Breast epithelium (tissue), 4 donors: ENCODE results near the gene MRPL38. TPM values are rescaled to one million over a fixed set of nuclear protein-coding genes. Genes with fewer than 3 reads are reported as not detected.
A peak's percentile ranks its signal among the peaks of the same experiment; 100 is the strongest.

ENCODE experiments used
- DNase-seq, 2 donors: peaks; one replicate each; pipeline ENCODE4 v3.0.0-alpha.2; 2019; ENCODE audit warnings: low spot score in 2 of 2
- H3K27ac ChIP-seq, 2 donors: fragments of 200-600 bp; sonication (generic) in 1 of 2; one replicate each; pipeline ENCODE4 v1.5.1; 2016 to 2019; ENCODE audit warnings: mild to moderate bottlenecking in 1 of 2
- H3K27me3 ChIP-seq, 2 donors: fragments of 200-600 bp; sonication (generic) in 1 of 2; one replicate each; pipeline versions ENCODE4 v1.5.1 to v1.6.0; 2017 to 2019; ENCODE audit warnings: control low read depth in 1 of 2, mild to moderate bottlenecking in 1 of 2
- H3K36me3 ChIP-seq: fragments of 200-600 bp; one replicate; pipeline ENCODE4 v1.5.1; 2019
- H3K4me1 ChIP-seq, 2 donors: fragments of 200-600 bp; sonication (generic); one replicate each; pipeline ENCODE4 v1.5.1; 2016 to 2019; ENCODE audit warnings: control low read depth in 1 of 2
- H3K4me3 ChIP-seq, 3 donors: fragments of 200-600 bp; sonication (generic); 1 replicate in 2 of 3; 2 replicates in 1 of 3; pipeline ENCODE4 v1.5.1; 2016 to 2019; ENCODE audit warnings: mild to moderate bottlenecking in 3 of 3, moderate library complexity in 2 of 3
- H3K9me3 ChIP-seq, 2 donors: fragments of 200-600 bp; sonication (generic) in 1 of 2; one replicate each; pipeline ENCODE4 v1.5.1; 2016 to 2019; ENCODE audit warnings: control low read depth in 1 of 2
- CTCF ChIP-seq, 3 donors: fragments of 450-650 bp; IDR thresholded peaks; one replicate each; pipeline ENCODE4 v1.5.1; 2016 to 2017; ENCODE audit warnings: antibody characterized with exemption in 3 of 3, mild to moderate bottlenecking in 3 of 3, moderate library complexity in 3 of 3
- POLR2A ChIP-seq: fragments of 450-650 bp; IDR thresholded peaks from one replicate; pipeline ENCODE4 v1.6.1; 2016; ENCODE audit warnings: antibody characterized with exemption, mild to moderate bottlenecking, moderate library complexity
- POLR2AphosphoS5 ChIP-seq, 3 donors: sonication (generic); formaldehyde crosslinking; IDR thresholded peaks; one replicate each; pipeline ENCODE4 v1.6.1; 2017; ENCODE audit warnings: antibody characterized with exemption in 3 of 3
- intact Hi-C: fragments of 100-400 bp; cut with DNase I; formaldehyde crosslinking; loops from one replicate; pipeline ENCODE4 v1.15.1; 2023; ENCODE audit warnings: low total_unique reads
- total RNA-seq, 3 donors: library from RNA; depleted of rRNA; stranded (reverse); fragments of >200 nt; gene quantifications; one replicate each; pipeline ENCODE4 v1.1.0, GENCODE V29; 2016

MRPL38 gene
- total RNA-seq, 3 donors from 2014 or later = 29.4 to 39.0 (median 36.6) TPM

GRCh38 chr17:75906143-75906884 is 1.6 kb upstream of the MRPL38 start:
- Histone ChIP-seq H3K9me3 (no peaks in the 10 kb centered on the region), H3K27me3 (no peaks in the 10 kb centered on the region), H3K4me3 (no peak overlapping the region), H3K36me3 (no peaks in the 10 kb centered on the region), H3K4me1 (peaks cover 0 to 13% of the 10 kb centered on the region in 2 donors), H3K27ac (peak overlapping the region in 1 of 2 donors; percentile 91)
- TF ChIP-seq POLR2A (no peak), CTCF (IDR thresholded peaks at IDR 0.05) (no peak), POLR2AphosphoS5 (IDR thresholded peaks at IDR 0.05) (no peak)
- DNase-seq = no peak
- intact Hi-C loops = no loop called here

GRCh38 chr17:75902406-75902805 is 2.3 kb downstream of the MRPL38 start:
- no peak for TF ChIP-seq POLR2AphosphoS5 (IDR thresholded peaks at IDR 0.05)
- Histone ChIP-seq H3K27me3 (no peaks in the 10 kb centered on the region), H3K27ac (no peak overlapping the region), H3K9me3 (no peaks in the 10 kb centered on the region), H3K4me3 (no peak overlapping the region), H3K36me3 (no peaks in the 10 kb centered on the region), H3K4me1 (peaks cover 0 to 6% of the 10 kb centered on the region in 2 donors)
- intact Hi-C loops = no loop called here
- no peak for DNase-seq

GRCh38 chr17:75901727-75902126 is 3.0 kb downstream of the MRPL38 start:
- H3K4me1 ChIP-seq = peaks cover 0 to 6% of the 10 kb centered on the region in 2 donors
- no peaks in the 10 kb centered on the region for H3K36me3 ChIP-seq
- no peaks in the 10 kb centered on the region for H3K27me3 ChIP-seq
- intact Hi-C loops = no loop called here
- no peak overlapping the region for H3K27ac ChIP-seq
- no peak for DNase-seq
- H3K4me3 ChIP-seq = no peak overlapping the region
- H3K9me3 ChIP-seq = no peaks in the 10 kb centered on the region
- TF ChIP-seq CTCF (IDR thresholded peaks at IDR 0.05) = no peak
- TF ChIP-seq POLR2A = no peak
- no peak for TF ChIP-seq POLR2AphosphoS5 (IDR thresholded peaks at IDR 0.05)

GRCh38 chr17:75900691-75901533 is 3.8 kb downstream of the MRPL38 start:
- no peaks in the 10 kb centered on the region for H3K36me3 ChIP-seq
- no peak overlapping the region for H3K27ac ChIP-seq
- TF ChIP-seq POLR2A (no peak), CTCF (IDR thresholded peaks at IDR 0.05) (no peak), POLR2AphosphoS5 (IDR thresholded peaks at IDR 0.05) (no peak)
- no peak overlapping the region for H3K4me3 ChIP-seq
- no peak for DNase-seq
- H3K4me1 ChIP-seq = peaks cover 0 to 7% of the 10 kb centered on the region in 2 donors
- intact Hi-C loops = no loop called here
- no peaks in the 10 kb centered on the region for H3K27me3 ChIP-seq
- no peaks in the 10 kb centered on the region for H3K9me3 ChIP-seq

GRCh38 chr17:75899767-75900468 is 4.8 kb downstream of the MRPL38 start:
- Histone ChIP-seq H3K9me3 (no peaks in the 10 kb centered on the region), H3K36me3 (no peaks in the 10 kb centered on the region), H3K4me1 (peaks cover 0 to 17% of the 10 kb centered on the region in 2 donors), H3K27me3 (no peaks in the 10 kb centered on the region), H3K4me3 (no peak overlapping the region), H3K27ac (no peak overlapping the region)
- no peak for DNase-seq
- no peak for TF ChIP-seq POLR2AphosphoS5 (IDR thresholded peaks at IDR 0.05)
- TF ChIP-seq POLR2A = no peak
- no peak for TF ChIP-seq CTCF (IDR thresholded peaks at IDR 0.05)
- intact Hi-C loops = no loop called here
